GM21360 (cell line): ENCODE measurements around the gene CNNM4.

Experiments used
- ATAC-seq: cut with Tn5 transposase; IDR thresholded peaks from one replicate; pipeline ENCODE4 v1.9.1; 2021; ENCODE audit warnings: mild to moderate bottlenecking, moderate library complexity; ENCODE audit not compliant: unreplicated experiment

CNNM4 gene

DNA sequence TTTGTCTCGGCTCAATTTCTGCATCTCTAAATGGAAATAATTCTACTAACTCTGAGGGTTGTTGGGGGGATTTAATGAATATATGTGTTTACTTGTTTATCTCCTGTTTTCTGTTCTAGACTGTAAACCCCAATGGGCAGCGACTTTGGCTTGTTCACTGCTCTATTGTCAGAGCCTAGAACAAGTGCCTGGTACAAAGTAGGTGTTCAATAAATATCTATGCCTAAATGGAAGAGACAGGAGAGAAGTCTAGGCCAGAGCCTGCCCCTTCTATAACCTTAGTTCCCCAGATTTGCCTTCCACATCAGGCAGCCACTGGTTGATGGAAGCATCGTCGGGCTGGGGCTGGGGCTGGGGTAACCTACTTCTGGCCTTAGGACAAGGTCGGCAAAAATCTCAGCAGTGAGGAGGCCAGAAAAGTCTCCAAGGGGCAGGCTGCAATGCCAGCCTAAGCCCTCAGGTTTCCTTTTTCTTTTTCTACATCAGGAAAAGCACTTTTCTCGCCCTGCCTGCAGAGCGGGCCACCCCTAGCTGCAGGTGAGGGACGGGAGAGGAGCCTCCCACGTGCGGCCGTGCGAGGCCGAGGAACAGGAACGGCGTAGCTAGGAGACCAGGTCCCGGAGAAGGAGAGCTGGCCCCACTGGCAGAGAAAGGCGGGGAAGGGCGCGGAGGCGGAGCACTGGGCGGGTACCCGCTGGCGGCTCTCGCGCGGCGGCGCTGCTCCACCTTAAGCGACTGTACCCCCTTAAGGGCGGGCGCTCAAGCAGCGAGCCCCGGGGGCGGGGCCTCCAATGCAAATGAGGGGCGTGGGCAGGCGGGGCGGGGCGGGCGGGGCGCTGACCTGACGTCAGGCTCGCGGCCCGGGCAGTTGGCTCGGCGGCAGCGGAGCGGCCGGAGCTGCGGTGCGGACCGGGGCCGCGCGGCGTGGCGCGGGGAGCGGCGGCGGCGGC, at the start of gene CNNM4:
Gene CNNM4, plus strand, starts transcription at position 867 of the 950 bp plus-strand sequence. CDS start 98 bp downstream, outside the sequence.
- peak; percentile 69 for ATAC-seq

GRCh38 chr2:96710985-96711384, 49.7 kb upstream of the CNNM4 start:
- no peak for ATAC-seq

DNA sequence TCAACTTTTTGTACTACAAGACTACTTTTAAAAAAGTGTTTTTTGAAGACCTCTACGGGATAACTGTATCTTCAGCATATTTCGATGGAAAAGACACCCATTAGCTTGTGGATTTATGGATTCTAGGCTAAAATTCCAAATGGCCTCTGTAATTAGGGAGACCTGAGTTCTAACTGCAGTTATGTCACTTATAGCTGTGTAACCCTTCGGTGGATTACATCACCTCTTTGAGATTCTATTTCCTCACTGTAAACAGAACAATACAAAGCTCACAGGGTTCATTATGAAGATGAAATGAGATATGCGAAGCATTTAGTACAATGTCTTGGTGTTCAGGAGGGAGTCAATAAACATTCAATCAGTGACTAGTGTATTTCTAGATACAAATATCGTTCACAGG, 45.0 kb upstream of the CNNM4 start:
- no peak for ATAC-seq

- ATAC-seq, result no peak
These were observed 44.3 kb upstream of the CNNM4 start for GRCh38 chr2:96716388-96716787.

DNA sequence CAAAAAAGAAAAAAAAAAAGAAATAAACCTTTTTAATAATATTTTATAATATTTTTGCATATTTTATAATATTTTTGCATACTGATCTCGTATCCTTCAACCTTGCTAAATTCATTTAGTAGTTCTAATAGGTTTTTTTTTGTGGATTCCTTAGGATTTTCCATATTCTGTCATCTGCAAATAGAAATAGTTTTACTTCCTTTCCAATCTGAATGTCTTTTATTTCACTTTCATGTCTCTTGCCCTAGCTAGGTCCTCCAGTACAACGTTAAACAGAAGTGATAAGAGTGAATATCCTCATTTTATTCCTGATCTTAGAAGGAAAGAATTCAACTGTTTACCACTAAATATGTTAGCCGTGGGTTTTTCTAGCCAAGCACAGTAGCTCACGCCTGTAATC, 34.6 kb upstream of the CNNM4 start:
- ATAC-seq, result no peak

DNA sequence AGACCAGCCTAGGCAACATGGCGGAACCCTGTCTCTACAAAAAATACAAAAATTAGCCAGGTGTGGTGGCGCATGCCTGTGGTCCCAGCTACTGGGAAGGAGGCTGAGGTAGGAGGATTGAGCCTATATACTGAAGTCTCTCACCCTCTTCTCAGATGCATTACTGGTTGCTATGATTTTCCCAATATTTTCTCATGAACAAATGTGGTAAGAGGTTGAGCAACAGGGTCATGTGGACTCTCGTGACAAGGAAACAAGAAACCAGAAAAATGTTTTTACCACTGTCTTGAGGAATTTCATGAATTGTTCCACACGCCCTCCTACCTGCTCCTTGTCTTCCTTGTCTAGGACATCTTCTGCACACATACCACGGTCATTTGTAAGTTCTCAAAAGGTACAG, 33.3 kb upstream of the CNNM4 start:
- ATAC-seq, result no peak

DNA sequence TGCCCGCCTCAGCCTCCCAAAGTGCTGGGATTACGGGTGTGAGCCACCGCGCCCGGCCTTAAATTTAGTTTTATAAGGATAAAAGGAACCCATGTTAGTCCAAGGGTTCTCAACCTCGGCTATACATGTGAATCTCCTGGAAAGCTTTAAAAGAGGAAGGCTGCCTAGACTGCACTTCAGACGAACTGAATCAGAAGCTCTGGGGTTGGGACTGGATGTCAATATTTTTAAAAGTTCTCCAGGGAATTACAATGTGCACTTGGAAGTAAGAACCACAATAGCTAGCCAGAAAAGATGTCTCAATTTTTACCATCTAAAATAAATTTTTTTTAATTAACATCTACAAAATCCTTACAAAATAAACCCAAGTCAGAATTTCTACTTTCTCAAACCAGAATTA, 31.0 kb upstream of the CNNM4 start:
- no peak for ATAC-seq

DNA sequence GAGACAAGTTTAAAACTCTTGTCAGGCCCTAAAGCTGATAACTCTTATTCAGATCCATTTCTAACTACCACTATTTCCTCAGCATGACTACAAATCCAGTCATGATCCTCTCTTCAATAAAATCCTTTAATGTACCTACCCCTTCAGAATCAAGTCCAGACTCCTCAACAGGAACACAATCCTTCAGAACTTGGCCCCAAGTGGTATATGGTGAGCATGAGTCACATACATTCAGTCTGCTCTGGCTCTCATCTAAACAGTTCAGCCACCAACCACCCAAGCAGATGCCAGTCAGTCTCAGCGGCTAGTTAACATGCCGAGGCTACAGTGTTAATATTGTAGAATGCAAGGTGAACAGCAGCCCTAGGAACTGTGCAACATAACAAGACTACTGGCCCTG, 30.5 kb upstream of the CNNM4 start:
- no peak for ATAC-seq

DNA sequence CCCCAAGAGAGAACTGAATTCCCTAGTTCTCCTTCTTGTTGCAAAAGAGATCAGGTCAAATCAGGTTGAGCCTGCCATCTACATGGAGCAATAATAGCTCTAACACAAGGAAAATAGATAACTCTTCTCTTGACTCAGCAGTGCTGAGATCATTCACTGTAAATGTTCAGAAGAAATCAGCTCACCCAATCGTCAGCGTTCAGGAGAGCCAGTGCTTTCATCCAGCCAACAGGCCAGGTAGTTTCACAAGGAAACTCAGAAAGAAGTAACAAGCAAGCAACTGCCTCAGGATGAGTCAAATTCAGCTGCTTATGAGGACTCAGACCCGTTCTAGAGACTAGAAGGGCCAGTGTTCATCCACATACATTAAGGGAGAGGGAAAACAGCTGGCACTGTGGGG, 26.8 kb upstream of the CNNM4 start:
- no peak for ATAC-seq

GRCh38 chr2:96734880-96735583, 25.7 kb upstream of the CNNM4 start:
- no peak for ATAC-seq

GRCh38 chr2:96737251-96737650, 23.5 kb upstream of the CNNM4 start:
- ATAC-seq, result no peak

DNA sequence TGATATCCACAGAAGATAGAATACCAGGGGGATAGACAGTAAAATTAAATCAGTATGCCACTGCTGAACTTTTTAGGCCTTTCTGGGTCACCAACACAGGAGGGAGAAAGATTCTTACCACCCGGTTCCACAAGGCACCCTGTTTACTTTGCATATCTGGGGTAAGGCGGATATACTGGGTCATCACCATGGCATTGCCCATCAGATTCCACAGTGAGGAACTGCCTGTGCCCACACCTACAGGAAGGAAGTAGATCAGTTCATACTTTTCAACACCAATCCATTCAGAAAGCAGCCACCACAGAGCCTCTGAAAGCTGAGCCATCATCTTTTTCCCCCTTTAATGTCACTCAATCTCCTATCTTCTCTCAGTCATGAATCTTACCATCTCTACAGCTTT, 22.9 kb upstream of the CNNM4 start:
- no peak for ATAC-seq

DNA sequence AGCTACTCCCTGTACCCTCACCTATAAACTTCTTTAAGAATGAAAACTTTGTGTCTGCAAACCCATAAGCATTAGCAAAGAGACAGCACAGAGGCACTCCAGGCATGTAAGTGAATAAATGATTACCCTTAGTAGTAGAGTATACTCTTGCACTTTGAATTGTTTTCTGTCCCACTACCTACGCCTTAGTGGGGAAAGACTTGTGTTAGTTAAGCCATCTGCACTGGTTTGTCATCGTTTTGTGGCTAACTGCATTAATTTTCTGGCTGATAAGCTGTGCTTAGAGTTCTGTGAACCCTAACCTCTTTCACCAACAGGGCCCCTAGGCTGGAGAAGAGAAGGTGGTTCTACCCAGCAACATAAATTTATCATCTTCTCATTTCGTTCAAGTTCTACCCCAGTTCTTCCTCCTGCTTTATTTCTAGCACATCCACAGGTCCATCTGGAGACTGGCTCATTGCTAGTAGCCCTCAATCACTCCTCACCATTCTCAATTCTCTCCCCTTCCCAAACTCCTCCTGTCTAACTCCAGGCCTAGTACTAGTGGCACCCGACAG, 21.5 kb upstream of the CNNM4 start:
- no peak for ATAC-seq

DNA sequence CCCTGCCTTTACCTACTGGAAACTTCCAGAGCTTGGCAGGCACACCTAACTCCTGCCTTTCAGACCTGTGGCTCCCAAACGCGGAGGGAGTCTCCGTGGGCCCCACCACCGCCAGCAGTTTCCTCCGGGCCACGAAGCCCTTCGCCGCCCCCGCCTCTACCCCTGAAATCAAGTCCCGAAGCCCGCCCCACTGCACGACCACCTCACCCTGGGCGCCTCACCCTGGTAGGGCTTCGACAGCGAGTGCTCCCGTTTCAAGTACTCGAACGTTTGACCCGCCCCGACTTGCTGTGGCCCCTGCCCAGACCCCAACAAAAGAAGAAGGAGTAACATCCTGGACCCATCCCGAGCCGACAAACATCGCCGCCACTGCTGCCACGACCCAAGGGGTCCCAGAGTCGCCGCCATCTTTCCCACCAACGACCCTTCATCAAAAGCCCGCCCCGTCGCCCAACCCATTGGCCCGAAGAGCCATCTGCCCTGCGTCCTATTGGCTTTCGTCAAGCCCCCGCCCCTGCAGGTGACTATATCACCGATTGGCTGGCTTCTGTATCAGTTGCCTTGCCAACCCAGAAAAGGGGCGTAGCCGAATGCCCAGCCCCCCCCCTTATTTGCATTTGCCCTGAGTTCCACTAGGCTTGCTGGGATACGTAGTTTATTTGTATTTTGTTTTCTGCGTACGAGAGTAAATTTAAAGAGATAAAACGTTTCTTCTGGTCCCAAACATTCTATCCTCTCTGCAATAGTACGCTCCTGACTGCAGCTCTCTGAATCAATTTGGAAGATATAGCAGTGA, 20.9 kb upstream of the CNNM4 start, which contains the start of gene LMAN2L:
Gene LMAN2L, minus strand, starts transcription at position 432 of the 796 bp plus-strand sequence. Its CDS starts 24 bp downstream, at position 408.
- peak; percentile 99 for ATAC-seq

DNA sequence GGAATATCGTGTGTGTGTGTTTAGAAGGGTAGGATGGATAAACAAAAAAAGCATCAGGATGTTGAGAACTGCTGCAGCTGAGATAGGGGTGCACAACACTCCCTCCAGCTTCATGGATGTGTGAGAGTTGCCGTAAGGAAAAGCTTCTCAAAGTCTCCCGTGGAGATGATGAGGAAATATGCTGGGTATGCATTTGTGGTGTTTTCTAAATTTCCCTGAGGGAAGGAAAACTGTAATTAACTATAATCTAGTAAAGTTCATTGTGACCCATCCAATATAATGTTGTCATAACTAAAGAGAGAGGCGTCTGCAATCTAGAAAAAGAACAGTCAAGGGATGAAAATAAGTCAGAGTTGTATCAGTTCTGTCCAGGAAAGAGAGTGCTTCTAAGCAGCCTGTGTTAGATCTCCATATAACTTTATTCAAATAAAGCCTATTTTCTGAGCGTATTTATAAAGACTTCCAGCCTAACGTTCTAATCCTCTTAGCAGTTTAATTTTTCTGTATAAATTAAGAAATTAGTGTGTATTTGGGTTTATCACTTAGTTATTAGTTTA, 13.6 kb upstream of the CNNM4 start:
- ATAC-seq, result no peak

GRCh38 chr2:96751800-96752199, 8.9 kb upstream of the CNNM4 start:
- no peak for ATAC-seq

DNA sequence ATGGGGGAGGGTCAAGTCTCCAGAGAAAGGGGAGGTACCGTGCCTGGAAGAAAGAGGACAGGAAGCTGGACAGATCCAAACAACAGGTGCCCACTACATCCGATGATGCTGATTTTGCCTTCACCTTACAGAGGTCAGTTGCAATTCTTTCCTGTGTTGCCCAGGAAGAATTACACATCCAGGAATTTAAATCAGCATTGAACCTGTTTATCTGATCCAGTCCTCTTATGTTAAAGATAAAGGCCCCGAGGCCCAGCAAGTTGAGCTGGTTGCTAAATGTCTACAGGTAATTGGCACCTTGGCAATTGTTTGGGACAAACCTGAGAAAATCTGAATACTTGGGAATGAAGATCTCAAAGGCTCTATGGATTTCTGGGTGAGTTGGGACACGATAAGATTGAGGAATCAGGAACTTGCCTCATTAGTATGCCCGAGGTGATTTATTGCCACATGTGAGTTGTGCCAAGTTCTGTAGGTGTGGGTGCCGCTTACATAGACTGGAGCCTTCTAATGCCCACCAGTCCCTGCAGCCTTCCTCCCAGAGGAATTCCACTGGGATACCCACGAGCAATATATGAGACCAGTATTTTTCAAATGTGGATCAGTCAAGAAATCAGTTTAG, 6.9 kb upstream of the CNNM4 start:
- no peak for ATAC-seq

- ATAC-seq, result no peak
These were observed 6.4 kb upstream of the CNNM4 start for GRCh38 chr2:96754317-96754716.

DNA sequence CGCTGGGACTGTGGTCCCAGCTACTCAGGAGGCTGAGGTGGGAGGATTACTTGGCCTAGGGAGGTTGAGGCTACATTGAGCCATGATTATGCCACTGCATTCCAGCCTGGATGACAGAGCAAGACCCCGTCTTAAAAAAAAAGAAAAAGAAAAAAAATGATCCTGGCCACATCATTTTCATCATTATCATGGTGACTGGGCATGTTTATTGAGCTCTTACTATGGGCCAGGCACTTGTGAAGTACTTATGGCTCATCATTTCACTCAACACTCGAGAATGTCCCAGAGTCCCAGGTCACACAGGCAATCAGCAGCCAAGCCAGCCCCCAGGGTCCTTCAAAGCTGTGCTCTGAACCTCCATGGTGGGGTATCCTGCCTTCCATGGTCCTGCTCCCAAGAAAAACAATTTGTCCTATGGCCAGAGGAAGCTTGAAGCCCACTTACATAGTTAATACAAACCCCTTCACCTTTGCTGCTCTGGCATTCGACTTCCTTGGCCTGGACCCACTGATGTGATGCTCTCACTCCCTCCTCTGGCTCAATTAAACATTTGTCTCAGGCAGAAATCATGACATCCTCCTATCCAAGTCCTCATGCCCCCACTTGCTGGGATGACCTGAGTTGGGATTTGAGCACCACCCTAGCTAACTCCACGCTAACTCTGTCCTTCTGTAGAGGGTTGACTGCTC, 3.8 kb upstream of the CNNM4 start:
- no peak for ATAC-seq

DNA sequence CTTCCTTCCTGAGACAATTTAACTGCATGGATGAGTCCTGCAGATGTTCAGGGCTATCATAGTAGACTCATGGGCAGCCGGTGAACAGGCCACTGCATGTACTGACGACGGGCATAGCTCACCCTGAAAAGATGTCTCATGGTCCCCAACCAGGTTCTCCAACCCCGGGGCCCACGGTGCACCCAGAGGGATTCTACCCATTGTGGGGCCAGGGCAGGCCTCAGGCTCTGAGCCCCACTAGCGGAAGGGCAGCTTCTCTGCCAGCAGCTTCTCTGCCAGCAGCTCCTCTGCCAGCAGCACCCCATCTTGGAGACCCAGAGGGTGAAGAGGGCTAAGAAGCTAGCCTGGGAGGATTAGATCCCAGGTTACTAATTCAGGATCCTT, 3.2 kb upstream of the CNNM4 start:
- no peak for ATAC-seq
